GM12878 (cell line): ENCODE results near the gene TCF7L1. TPM values are rescaled to one million over a fixed set of nuclear protein-coding genes. Genes with fewer than 3 reads are reported as not detected.

Experiments
- ATAC-seq: fragments of 200-7000 bp; cut with Tn5 transposase; 3 replicates; pipeline ENCODE4 v1.9.1; 2020; ENCODE audit warnings: mild to moderate bottlenecking, moderate library complexity
- BruUV-seq: library from RNA; stranded (reverse); fragments of 400-500 nt; replicated peaks from 2 replicates; lab custom pipeline; 2021; lab: Mats Ljungman, UMichigan
- CTCF ChIA-PET: fragments of 300-600 bp; sonication (Branson Sonifier 250); formaldehyde crosslinking; extraction: SDS; loops from one replicate; lab custom pipeline; 2021; ENCODE audit warnings: inconsistent platforms; lab: Yijun Ruan, JAX
- POLR2A ChIA-PET: fragments of 350-600 bp; formaldehyde crosslinking; extraction: SDS; loops from one replicate; lab custom pipeline; 2021; ENCODE audit warnings: inconsistent platforms; lab: Charles Lee
- RAD21 ChIA-PET: fragments of 300-600 bp; sonication (Branson Sonifier 250); formaldehyde crosslinking; loops from one replicate; lab custom pipeline; 2023; ENCODE audit warnings: antibody characterized with exemption; ENCODE audit not compliant: unreplicated experiment; lab: Charles Lee
- SMC1A ChIA-PET: fragments of 300-600 bp; sonication (Branson Sonifier 250); formaldehyde crosslinking; loops from one replicate; lab custom pipeline; 2023; ENCODE audit not compliant: unreplicated experiment, uncharacterized antibody; lab: Charles Lee
- DNase-seq: peaks from one replicate; pipeline ENCODE4 v3.0.0-alpha.2; 2011; ENCODE audit warnings: low read depth, low spot score
- FAIRE-seq: peaks from 3 replicates; lab custom pipeline; 2011; peaks lifted over from hg19 to GRCh38; lab: Jason Lieb, UNC
- H2AFZ ChIP-seq: 2 replicates; pipeline ENCODE4 v1.6.0; 2011; ENCODE audit warnings: low read depth, low read length, control low read depth; ENCODE audit not compliant: control insufficient read depth
- H3K27ac ChIP-seq: 2 replicates; pipeline ENCODE4 v1.5.1; 2011; ENCODE audit warnings: control low read depth; ENCODE audit not compliant: control insufficient read depth, insufficient read depth
- H3K27me3 ChIP-seq, 2 experiments: replicated peaks in 1 of 2; 2 replicates each; pipeline versions ENCODE4 v1.6.0 to v1.6.1; 2011; ENCODE audit warnings: low read length in 1 of 2; ENCODE audit not compliant: control insufficient read depth in 2 of 2, insufficient read depth in 2 of 2
- H3K36me3 ChIP-seq, 2 experiments: 2 replicates each; pipeline ENCODE4 v1.5.1; 2011; ENCODE audit warnings: low read length in 1 of 2; ENCODE audit not compliant: control insufficient read depth in 2 of 2, insufficient read depth in 2 of 2
- H3K4me1 ChIP-seq: 2 replicates; pipeline ENCODE4 v1.6.1; 2011; ENCODE audit warnings: mild to moderate bottlenecking, low read length, moderate library complexity, mixed read lengths; ENCODE audit not compliant: control insufficient read depth, insufficient read depth
- H3K4me2 ChIP-seq: 2 replicates; pipeline ENCODE4 v1.6.0; 2011; ENCODE audit warnings: control low read depth; ENCODE audit not compliant: control insufficient read depth, insufficient read depth
- H3K4me3 ChIP-seq: fragments of 200-600 bp; sonication (generic); 2 replicates; pipeline ENCODE4 v1.5.1; 2016
- H3K79me2 ChIP-seq: 2 replicates; pipeline ENCODE4 v1.6.0; 2011; ENCODE audit warnings: low read length; ENCODE audit not compliant: control insufficient read depth, insufficient read depth
- H3K9ac ChIP-seq: 2 replicates; pipeline ENCODE4 v1.8.0; 2011; ENCODE audit warnings: low read length, control low read depth, mixed read lengths; ENCODE audit not compliant: control insufficient read depth, insufficient read depth
- H3K9me3 ChIP-seq: replicated peaks from 3 replicates; pipeline ENCODE4 v1.5.1; 2011; ENCODE audit warnings: mild to moderate bottlenecking, low read length; ENCODE audit not compliant: control insufficient read depth, insufficient read depth
- H4K20me1 ChIP-seq: 2 replicates; pipeline ENCODE4 v1.6.0; 2011; ENCODE audit not compliant: control insufficient read depth, insufficient read depth
- CHD4 ChIP-seq: fragments of 200-600 bp; sonication (generic); IDR thresholded peaks from 2 replicates; pipeline ENCODE4 v1.6.1; 2016; ENCODE audit warnings: mild to moderate bottlenecking
- MYB ChIP-seq: fragments of 150-350 bp; IDR thresholded peaks from 2 replicates; pipeline ENCODE4 v1.6.1; 2014; ENCODE audit warnings: mild to moderate bottlenecking, low read depth, low read length, borderline replicate concordance
- SMAD1 ChIP-seq: fragments of 450-650 bp; IDR thresholded peaks from 2 replicates; pipeline ENCODE4 v1.6.1; 2018; ENCODE audit warnings: mild to moderate bottlenecking, low read depth; ENCODE audit not compliant: partially characterized antibody
- YY1 ChIP-seq: IDR thresholded peaks from 2 replicates; pipeline ENCODE4 v1.6.1; 2011; ENCODE audit warnings: low read depth, mild to moderate bottlenecking, low read length
- ZNF622 ChIP-seq: fragments of 450-650 bp; IDR thresholded peaks from 2 replicates; pipeline ENCODE4 v1.6.1; 2017; ENCODE audit warnings: mild to moderate bottlenecking, inconsistent platforms
- WGBS: methylation state at CpG from one replicate; pipeline ENCODE4 v1.1.6; 2016; ENCODE audit warnings: low lambda C conversion rate; ENCODE audit not compliant: insufficient replicate concordance, insufficient coverage; ENCODE audit errors: missing lambda C conversion rate; 5-methylcytosine and 5-hydroxymethylcytosine counted together
- in situ Hi-C: fragments of 300-500 bp; cut with MboI; formaldehyde crosslinking; loops from 9 replicates; pipeline ENCODE4 v1.14.3; 2018; ENCODE audit warnings: mixed read lengths
- intact Hi-C: fragments of 100-400 bp; cut with micrococcal nuclease; formaldehyde crosslinking; loops from one replicate; pipeline ENCODE4 v1.14.2; 2022; ENCODE audit not compliant: unreplicated experiment
- polyA plus RNA-seq, 11 experiments: library from polyadenylated mRNA; depleted of rRNA in 4 of 11; unstranded in 6 of 11; stranded (reverse) in 5 of 11; fragments of >200 nt; fragmentation: Nextera tagmentation in 4 of 11; fragmentation: Illumina TruSeq in 1 of 11; extraction: Ambion mirVana in 4 of 11; extraction: Trizol in 1 of 11; gene quantifications; 1 replicate in 1 of 11; 2 replicates in 10 of 11; pipeline versions ENCODE4 v1.2.1 to v1.2.3, GENCODE V29; 2011 to 2016; ENCODE audit warnings: inconsistent platforms in 2 of 11, missing spikeins in 2 of 11, low read depth in 1 of 11
- total RNA-seq, 4 experiments: library from RNA; depleted of rRNA in 3 of 4; stranded (reverse); fragments of >200 nt in 3 of 4; fragmentation: Illumina TruSeq in 1 of 4; extraction: Trizol in 1 of 4; gene quantifications; 2 replicates each; pipeline versions ENCODE4 v1.2.1 to v1.2.3, GENCODE V29; 2013 to 2021
- TF ChIP-seq, protein P1 (sequence below): IDR thresholded peaks from 2 replicates; pipeline ENCODE4 v1.6.1; 2011; ENCODE audit warnings: borderline replicate concordance, low read depth, mild to moderate bottlenecking, moderate library complexity, low read length; ENCODE audit not compliant: insufficient read depth, poor library complexity, severe bottlenecking
- TF ChIP-seq, protein P2 (sequence below): fragments of 450-650 bp; IDR thresholded peaks from 2 replicates; pipeline ENCODE4 v1.6.1; 2017; ENCODE audit warnings: antibody characterized with exemption, mild to moderate bottlenecking, moderate library complexity

The TCF7L1 gene
- total and polyA plus RNA-seq, 10 of the 15 experiments (the other 5 are each of a cell fraction or from before 2014, with no cell fraction given), result 0.03 to 0.11 (median 0.10) TPM; not detected in 7

DNA sequence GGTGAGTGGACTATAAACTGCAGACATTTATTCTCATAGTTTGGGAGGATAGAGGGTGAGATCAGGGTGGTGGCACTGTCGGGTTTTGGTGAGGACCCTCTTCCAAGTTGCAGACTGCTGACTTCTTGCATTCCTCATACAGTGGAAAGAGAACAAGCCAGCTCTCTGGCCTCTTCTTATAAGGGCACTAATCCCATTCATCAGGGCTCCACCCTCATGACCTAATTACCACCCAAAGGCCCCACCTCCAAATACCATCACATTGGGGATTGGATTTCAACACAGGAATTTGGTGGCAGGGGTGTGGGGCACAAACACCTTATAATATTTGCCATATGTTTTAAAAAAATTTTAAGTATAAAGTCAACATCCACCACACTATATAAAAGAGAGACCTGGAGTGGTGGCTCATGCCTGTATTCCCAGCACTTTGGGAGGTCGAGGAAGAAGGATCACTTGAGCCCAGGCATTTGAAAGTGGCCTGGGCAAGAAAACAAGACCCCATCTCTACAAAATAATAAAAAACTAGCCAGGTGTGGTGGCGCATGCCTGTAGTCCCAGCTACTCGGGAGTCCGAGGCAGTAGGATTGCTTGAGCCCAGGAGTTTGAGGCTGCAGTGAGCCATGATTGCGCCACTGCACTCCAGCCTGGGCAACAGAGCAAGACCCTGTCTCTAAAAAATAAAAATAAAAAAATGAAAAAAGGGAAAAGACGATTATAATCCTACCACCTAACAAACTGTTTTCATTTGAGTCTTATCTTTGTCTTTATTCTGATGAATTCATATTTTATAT is 44.0 kb downstream of the TCF7L1 start:
- Histone ChIP-seq H3K36me3 (no peaks in the 10 kb centered on the region), H3K27ac (no peak overlapping the region), H4K20me1 (peaks cover 3% of the 10 kb centered on the region; the same call in 1 of the 2 replicates), H3K9ac (no peak overlapping the region), H3K9me3 (no peaks in the 10 kb centered on the region; the same call in 2 of the 3 replicates), H3K4me1 (no peaks in the 10 kb centered on the region)
- no TSS peak for BruUV-seq
- intact Hi-C loops, result no loop called here
- ChIA-PET SMC1A (no interaction called here), RAD21 (no interaction called here), CTCF (interaction anchor here (1.4 kb wide), 1 partner anchor 108 kb away, joined by 5 read pairs; no protein-coding TSS in a partner anchor)
- FAIRE-seq, result no peak
- ATAC-seq, result no peak
- 39% methylated on average over 7 of the region's 7 CpGs for WGBS
- TF ChIP-seq, protein P1, sequence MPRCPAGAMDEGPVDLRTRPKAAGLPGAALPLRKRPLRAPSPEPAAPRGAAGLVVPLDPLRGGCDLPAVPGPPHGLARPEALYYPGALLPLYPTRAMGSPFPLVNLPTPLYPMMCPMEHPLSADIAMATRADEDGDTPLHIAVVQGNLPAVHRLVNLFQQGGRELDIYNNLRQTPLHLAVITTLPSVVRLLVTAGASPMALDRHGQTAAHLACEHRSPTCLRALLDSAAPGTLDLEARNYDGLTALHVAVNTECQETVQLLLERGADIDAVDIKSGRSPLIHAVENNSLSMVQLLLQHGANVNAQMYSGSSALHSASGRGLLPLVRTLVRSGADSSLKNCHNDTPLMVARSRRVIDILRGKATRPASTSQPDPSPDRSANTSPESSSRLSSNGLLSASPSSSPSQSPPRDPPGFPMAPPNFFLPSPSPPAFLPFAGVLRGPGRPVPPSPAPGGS, result no peak
- TF ChIP-seq, protein P2, sequence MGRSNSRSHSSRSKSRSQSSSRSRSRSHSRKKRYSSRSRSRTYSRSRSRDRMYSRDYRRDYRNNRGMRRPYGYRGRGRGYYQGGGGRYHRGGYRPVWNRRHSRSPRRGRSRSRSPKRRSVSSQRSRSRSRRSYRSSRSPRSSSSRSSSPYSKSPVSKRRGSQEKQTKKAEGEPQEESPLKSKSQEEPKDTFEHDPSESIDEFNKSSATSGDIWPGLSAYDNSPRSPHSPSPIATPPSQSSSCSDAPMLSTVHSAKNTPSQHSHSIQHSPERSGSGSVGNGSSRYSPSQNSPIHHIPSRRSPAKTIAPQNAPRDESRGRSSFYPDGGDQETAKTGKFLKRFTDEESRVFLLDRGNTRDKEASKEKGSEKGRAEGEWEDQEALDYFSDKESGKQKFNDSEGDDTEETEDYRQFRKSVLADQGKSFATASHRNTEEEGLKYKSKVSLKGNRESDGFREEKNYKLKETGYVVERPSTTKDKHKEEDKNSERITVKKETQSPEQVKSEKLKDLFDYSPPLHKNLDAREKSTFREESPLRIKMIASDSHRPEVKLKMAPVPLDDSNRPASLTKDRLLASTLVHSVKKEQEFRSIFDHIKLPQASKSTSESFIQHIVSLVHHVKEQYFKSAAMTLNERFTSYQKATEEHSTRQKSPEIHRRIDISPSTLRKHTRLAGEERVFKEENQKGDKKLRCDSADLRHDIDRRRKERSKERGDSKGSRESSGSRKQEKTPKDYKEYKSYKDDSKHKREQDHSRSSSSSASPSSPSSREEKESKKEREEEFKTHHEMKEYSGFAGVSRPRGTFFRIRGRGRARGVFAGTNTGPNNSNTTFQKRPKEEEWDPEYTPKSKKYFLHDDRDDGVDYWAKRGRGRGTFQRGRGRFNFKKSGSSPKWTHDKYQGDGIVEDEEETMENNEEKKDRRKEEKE, result no peak
- TF ChIP-seq SMAD1 (no peak), YY1 (no peak), MYB (no peak), ZNF622 (no peak), CHD4 (no peak)
- TF ChIP-seq, all 136 proteins: peak for 0
- Histone ChIP-seq H2AFZ (no peak overlapping the region), H3K4me3 (no peak overlapping the region), H3K79me2 (no peaks in the 10 kb centered on the region), H3K4me2 (no peak overlapping the region), H3K27me3 (peaks cover 6 to 11% of the 10 kb centered on the region in 2 experiments)
- POLR2A ChIA-PET, result no interaction called here
- no peak for DNase-seq
- in situ Hi-C loops, result no loop called here
